Brain microvascular endothelial cell (primary cell): Measurements from ENCODE around the gene ERV3-1.
"Not testable (repeated sequence)": the region's sequence is repeated elsewhere in the genome, so short reads cannot be mapped to it uniquely, and the experiment has no call there.

Experiments
- DNase-seq: peaks from one replicate; pipeline ENCODE4 v3.0.0-alpha.2; 2020
- H3K27ac ChIP-seq: fragments of 250-450 bp; sonication (Bioruptor Pico); 2 replicates; pipeline ENCODE4 v1.5.1; 2020; ENCODE audit warnings: mild to moderate bottlenecking, moderate library complexity
- H3K27me3 ChIP-seq: fragments of 250-450 bp; sonication (Bioruptor Pico); replicated peaks from 2 replicates; pipeline ENCODE4 v1.5.1; 2020; ENCODE audit warnings: mild to moderate bottlenecking
- H3K36me3 ChIP-seq: fragments of 250-450 bp; sonication (Bioruptor Pico); replicated peaks from 2 replicates; pipeline ENCODE4 v1.5.1; 2020; ENCODE audit warnings: mild to moderate bottlenecking
- H3K4me3 ChIP-seq: 2 replicates; pipeline ENCODE4 v1.5.1; 2011; ENCODE audit warnings: low read depth, mild to moderate bottlenecking, control low read depth, low read length, moderate library complexity
- CTCF ChIP-seq: IDR thresholded peaks from 2 replicates; pipeline ENCODE4 v1.5.1; 2011; ENCODE audit warnings: low read depth, mild to moderate bottlenecking, moderate library complexity, low read length, control low read depth, inconsistent platforms; ENCODE audit errors: missing control alignments
- in situ Hi-C: cut with HindIII; loops from 2 replicates; pipeline ENCODE4 v1.10.0; 2017; ENCODE audit warnings: low sequenced_read_pairs, low pct_ligation_motif_present

ERV3-1 gene

GRCh38 chr7:65037740-65038688 lies 31.5 kb upstream of the ERV3-1 start:
- no peaks in the 10 kb centered on the region for H3K27me3 ChIP-seq
- H3K27ac ChIP-seq = peak overlapping the region; percentile 75
- no peak for TF ChIP-seq CTCF
- H3K36me3 ChIP-seq = no peaks in the 10 kb centered on the region
- in situ Hi-C loops = no loop called here
- DNase-seq = peak; percentile 78
- H3K4me3 ChIP-seq = peak overlapping the region; percentile 72

DNA sequence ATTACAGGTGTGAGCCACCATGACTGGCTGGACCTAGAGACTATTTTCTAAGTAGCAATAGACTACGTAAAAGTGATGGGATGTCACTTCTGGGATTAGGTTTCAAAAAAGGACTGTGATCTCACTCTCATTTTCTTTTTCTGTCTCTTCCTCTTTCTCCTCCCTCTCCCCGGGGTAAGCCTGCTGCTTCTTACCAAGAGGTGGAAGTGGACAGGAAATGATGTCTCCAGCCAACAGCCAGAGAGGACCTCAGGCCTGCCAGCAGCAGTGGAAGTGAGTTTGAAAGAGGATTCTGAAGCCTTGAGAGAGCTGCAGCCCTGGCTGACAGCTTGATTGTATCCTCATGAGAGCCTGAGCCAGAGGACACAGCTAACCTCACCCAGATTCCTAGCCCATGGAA lies 30.0 kb upstream of the ERV3-1 start:
- H3K27ac ChIP-seq, H3K27me3 ChIP-seq, in situ Hi-C loops, H3K4me3 ChIP-seq, DNase-seq, H3K36me3 ChIP-seq: not testable (repeated sequence)

DNA sequence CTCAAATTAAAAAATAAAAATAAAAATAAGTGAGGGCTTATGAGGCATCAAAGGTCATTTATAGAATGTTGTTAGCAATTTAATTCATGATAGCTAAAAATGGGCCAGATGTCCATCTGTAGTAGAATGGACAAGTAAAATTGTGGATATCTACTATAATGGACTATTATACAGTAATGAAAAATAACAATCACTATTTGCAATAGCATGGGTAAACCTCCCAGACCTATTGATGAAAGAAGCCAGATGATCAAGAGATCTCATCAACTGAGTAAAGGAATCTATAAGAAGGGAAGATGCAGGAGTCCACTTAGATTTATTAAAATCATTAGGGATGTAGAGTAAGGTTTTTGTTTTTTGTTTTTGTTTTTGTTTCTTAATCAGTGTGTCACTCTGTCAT lies 29.0 kb upstream of the ERV3-1 start:
- H3K36me3 ChIP-seq, H3K27me3 ChIP-seq, H3K27ac ChIP-seq, DNase-seq, H3K4me3 ChIP-seq, in situ Hi-C loops: not testable (repeated sequence)

DNA sequence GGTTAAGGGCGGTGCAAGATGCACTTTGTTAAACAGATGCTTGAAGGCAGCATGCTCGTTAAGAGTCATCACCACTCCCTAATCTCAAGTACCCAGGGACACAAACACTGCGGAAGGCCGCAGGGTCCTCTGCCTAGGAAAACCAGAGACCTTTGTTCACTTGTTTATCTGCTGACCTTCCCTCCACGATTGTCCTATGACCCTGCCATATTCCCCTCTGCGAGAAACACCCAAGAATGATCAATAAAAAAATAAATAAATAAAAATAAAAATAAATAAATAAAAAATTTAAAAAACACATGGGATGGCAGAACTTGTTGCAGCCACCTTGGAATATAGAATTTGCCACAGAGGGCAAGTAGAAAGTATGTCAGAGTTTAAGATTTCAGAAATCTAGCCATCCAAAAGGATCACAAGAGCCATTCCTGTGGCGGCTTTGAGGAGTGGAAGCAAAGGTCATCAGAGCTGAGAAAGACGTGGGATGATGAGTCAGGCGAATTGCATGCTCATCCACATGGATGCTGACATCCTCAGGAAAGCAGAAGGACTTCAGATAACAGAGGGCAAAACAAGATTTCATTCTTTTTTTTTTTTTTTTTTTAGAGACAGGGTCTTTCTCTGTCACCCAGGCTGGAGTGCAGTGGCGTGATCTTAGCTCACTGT lies 27.8 kb upstream of the ERV3-1 start:
- in situ Hi-C loops, H3K27ac ChIP-seq, H3K27me3 ChIP-seq, H3K36me3 ChIP-seq, H3K4me3 ChIP-seq: not testable (repeated sequence)
- DNase-seq = peak; percentile 68

GRCh38 chr7:65033391-65033790 lies 26.9 kb upstream of the ERV3-1 start:
- DNase-seq, H3K27me3 ChIP-seq, H3K4me3 ChIP-seq, H3K27ac ChIP-seq, H3K36me3 ChIP-seq, in situ Hi-C loops: not testable (repeated sequence)

DNA sequence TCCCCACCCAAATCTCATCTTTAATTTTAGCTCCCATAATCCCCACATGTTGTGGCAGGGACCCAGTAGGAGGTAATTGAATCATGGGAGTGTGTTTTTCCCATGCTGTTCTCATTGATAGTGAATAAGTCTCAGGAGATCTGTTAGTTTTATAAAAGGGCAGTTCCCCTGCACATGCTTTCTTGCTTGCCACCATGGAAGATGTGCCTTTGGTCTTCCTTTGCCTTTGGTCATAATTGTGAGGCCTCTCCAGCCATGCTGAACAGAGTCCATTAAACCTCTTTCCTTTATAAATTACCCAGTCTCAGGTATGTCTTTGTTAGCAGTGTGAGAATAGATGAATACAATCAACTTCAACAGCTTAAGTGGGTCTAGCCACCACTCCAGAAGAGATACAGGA lies 18.5 kb upstream of the ERV3-1 start:
- H3K27me3 ChIP-seq, in situ Hi-C loops, H3K4me3 ChIP-seq, DNase-seq, H3K27ac ChIP-seq, H3K36me3 ChIP-seq: not testable (repeated sequence)

- H3K4me3 ChIP-seq, H3K36me3 ChIP-seq, in situ Hi-C loops, DNase-seq, H3K27ac ChIP-seq, H3K27me3 ChIP-seq: not testable (repeated sequence)
Observed at GRCh38 chr7:65020978-65021377, 14.5 kb upstream of the ERV3-1 start.

DNA sequence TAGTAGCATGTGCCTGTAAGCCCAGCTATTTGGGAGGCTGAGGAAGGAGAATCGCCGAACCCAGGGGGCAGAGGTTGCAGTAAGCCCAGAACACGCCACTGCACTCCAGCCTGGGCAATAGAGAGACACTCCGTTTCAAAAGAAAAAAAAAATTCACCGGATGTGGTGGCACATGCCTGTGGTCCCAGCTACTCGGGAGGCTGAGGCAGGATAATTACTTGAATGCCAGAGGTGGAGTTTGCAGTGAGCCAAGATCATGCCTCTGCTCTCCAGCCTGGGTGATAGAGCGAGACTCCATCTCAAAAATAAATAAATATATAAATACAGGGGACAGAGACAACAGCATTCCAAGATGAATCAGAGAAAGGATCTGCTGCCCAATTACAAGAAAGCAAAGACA lies 3.4 kb upstream of the ERV3-1 start:
- in situ Hi-C loops, H3K27me3 ChIP-seq, DNase-seq, H3K36me3 ChIP-seq, H3K27ac ChIP-seq, H3K4me3 ChIP-seq: not testable (repeated sequence)

DNA sequence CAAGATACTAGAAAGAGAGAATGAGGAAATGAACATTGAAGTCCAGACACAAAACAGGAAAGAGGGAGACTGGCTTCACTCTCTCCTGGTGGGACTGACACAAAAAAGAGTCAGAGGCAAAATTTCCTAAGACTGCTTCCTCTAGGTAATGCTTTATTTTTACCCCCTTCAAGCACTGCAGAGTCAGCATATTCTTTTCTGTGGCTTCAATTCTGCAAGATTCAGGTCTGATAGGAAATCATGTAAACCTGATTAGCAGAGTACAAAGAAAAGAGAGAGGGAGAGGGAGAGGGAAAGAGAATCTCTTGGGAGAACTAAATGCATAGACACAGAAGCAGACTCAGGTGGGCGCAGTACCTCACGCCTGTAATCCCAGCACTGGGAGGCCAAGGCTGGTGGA lies 2.9 kb upstream of the ERV3-1 start:
- DNase-seq, H3K27me3 ChIP-seq, H3K4me3 ChIP-seq, H3K27ac ChIP-seq, H3K36me3 ChIP-seq, in situ Hi-C loops: not testable (repeated sequence)

DNA sequence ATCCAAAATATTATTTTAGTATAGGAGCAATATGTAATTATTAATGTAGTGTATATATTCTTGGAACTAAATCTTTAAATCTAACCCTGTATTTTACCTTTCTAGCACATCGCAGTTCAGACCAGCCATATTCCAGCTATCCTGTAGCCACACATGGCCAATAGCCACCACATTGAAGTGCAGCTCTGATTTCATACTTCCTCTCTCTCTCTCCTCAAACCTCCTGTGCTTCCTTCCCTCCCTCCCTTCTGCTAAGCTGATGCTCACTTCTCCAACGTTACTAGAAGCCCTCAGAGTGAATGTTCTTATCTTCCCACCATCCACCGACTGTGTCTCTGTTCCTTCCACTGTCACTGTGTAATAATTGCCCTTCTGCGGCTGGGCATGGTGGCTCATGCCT lies 549 bp upstream of the ERV3-1 start:
- H3K36me3 ChIP-seq, H3K27me3 ChIP-seq, in situ Hi-C loops, DNase-seq, H3K4me3 ChIP-seq, H3K27ac ChIP-seq: not testable (repeated sequence)
